Tibial artery (tissue), 4 donors: Measurements from ENCODE around the gene SDK2.

Source experiments
- DNase-seq, 2 donors: peaks; one replicate each; pipeline ENCODE4 v3.0.0-alpha.2; 2019
- H3K27ac ChIP-seq, 2 donors: fragments of 200-600 bp; sonication (generic) in 1 of 2; 1 replicate in 1 of 2; 2 replicates in 1 of 2; pipeline ENCODE4 v1.5.1; 2018 to 2019; ENCODE audit warnings: mild to moderate bottlenecking in 1 of 2
- H3K27me3 ChIP-seq, 2 donors: fragments of 200-600 bp; sonication (generic) in 1 of 2; one replicate each; pipeline versions ENCODE4 v1.5.1 to v1.6.0; 2016 to 2019
- H3K36me3 ChIP-seq, 3 donors: fragments of 200-600 bp; sonication (generic) in 2 of 3; one replicate each; pipeline ENCODE4 v1.5.1; 2016 to 2019; ENCODE audit warnings: mild to moderate bottlenecking in 2 of 3
- H3K4me1 ChIP-seq, 4 donors: fragments of 200-600 bp; sonication (generic) in 2 of 4; 1 replicate in 3 of 4; 2 replicates in 1 of 4; pipeline ENCODE4 v1.5.1; 2016 to 2019
- H3K4me3 ChIP-seq, 2 donors: fragments of 200-600 bp; sonication (generic) in 1 of 2; 1 replicate in 1 of 2; 2 replicates in 1 of 2; pipeline ENCODE4 v1.5.1; 2018 to 2019; ENCODE audit warnings: mild to moderate bottlenecking in 2 of 2
- H3K9me3 ChIP-seq, 3 donors: fragments of 200-600 bp; sonication (generic) in 1 of 3; one replicate each; pipeline ENCODE4 v1.5.1; 2016 to 2019
- CTCF ChIP-seq, 2 experiments: fragments of 200-600 bp in 1 of 2; fragments of 450-650 bp in 1 of 2; IDR thresholded peaks; one replicate each; pipeline ENCODE4 v1.5.1; 2017 to 2019; ENCODE audit warnings: antibody characterized with exemption in 2 of 2, mild to moderate bottlenecking in 1 of 2, moderate library complexity in 1 of 2
- intact Hi-C: fragments of 100-400 bp; cut with DNase I; formaldehyde crosslinking; loops from one replicate; pipeline ENCODE4 v1.15.0; 2023; ENCODE audit warnings: low total_unique reads

SDK2 gene

DNA sequence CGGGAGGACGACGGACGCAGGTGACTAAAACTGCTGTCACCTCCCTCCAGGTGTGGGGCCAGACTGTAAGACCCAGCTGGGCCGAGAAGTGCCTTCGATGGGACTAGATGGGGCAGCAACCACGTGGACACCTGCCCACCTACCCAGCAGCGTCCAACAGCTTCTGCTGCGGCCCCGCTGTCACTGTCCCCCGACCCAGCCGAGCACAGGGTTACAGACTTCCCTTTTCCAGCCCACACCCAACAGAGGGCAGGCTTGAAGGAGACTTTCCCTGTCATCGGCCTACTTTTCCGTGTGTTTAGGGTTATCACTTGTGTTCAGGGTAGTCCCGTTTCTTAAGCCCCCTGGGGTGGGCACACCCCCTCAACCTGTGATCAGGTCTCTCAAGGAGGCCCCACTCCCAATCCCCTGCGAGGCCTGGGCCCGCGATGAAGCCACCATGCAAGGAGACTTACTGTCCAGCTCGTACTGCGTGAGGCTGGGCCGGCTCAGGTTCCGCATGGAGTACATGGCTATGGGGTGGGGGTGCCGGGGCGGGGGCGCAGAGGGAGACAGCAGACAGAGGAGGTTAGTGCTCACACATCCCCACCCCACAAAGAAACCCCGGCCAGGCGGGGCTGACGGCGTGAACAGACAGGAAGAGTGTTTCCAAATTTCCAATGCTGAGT is 263.7 kb downstream of the SDK2 start:
- Histone ChIP-seq H3K36me3 (peaks cover 0 to 6% (median 0%) of the 10 kb centered on the region in 3 donors), H3K4me3 (no peak overlapping the region), H3K27ac (no peak overlapping the region), H3K4me1 (no peaks in the 10 kb centered on the region), H3K9me3 (no peaks in the 10 kb centered on the region), H3K27me3 (peaks cover 0 to 10% of the 10 kb centered on the region in 2 donors)
- no peak for TF ChIP-seq CTCF (IDR thresholded peaks at IDR 0.05)
- intact Hi-C loops = no loop called here
- no peak for DNase-seq

DNA sequence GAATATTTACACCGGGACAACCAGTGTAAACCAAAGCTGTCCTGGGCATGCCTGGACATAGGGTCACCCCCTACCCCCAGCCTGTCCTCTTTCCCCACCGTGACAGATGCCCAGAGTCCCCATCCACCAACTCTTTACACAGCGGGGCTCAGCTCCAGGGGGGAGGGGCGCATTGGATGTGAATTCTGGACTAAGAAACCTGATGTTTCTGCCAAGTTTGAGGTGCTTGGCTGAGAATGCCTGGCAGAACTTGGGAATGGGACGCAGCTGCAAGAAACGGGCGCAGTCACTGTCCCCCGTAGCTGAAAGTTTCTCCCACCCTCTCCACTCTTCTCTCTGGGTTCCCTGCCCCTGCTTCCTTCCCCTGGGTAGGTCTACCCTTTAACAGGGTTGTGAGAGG is 264.4 kb downstream of the SDK2 start:
- Histone ChIP-seq H3K4me1 (no peaks in the 10 kb centered on the region), H3K27me3 (peaks cover 0 to 10% of the 10 kb centered on the region in 2 donors), H3K27ac (no peak overlapping the region), H3K9me3 (no peaks in the 10 kb centered on the region), H3K4me3 (no peak overlapping the region), H3K36me3 (no peaks in the 10 kb centered on the region)
- TF ChIP-seq CTCF (IDR thresholded peaks at IDR 0.05) = no peak
- no peak for DNase-seq
- intact Hi-C loops = no loop called here

- Histone ChIP-seq H3K4me3 (no peak overlapping the region), H3K4me1 (no peaks in the 10 kb centered on the region), H3K27me3 (peaks cover 0 to 10% of the 10 kb centered on the region in 2 donors), H3K9me3 (no peaks in the 10 kb centered on the region), H3K36me3 (no peaks in the 10 kb centered on the region), H3K27ac (no peak overlapping the region)
- intact Hi-C loops = no loop called here
- no peak for DNase-seq
- TF ChIP-seq CTCF (IDR thresholded peaks at IDR 0.05) = no peak
Measured at GRCh38 chr17:73378974-73379470, 265.2 kb downstream of the SDK2 start.

DNA sequence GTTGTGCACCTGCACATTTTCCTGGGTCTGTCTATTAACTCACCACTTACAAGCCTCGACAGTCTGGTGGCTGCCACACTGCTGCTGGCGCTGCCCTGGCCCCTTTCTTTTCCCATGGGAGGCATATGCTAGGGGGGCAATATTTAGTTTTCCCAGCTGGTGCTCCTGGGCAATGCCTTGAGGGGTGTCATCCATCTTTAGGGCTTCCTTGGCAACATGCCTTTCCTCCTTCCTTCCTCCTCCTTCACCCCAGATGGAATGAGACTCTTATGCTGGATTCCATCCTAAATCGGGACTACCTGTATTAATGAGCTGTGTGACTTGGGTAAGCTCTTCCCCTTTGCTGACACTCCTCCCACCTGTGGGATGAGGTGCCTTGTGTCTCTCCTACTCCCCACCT is 267.6 kb downstream of the SDK2 start:
- peaks cover 0 to 10% of the 10 kb centered on the region in 2 donors for H3K27me3 ChIP-seq
- no peak overlapping the region for H3K27ac ChIP-seq
- no peak for TF ChIP-seq CTCF (IDR thresholded peaks at IDR 0.05)
- H3K9me3 ChIP-seq = no peaks in the 10 kb centered on the region
- no peak for DNase-seq
- intact Hi-C loops = no loop called here
- no peaks in the 10 kb centered on the region for H3K4me1 ChIP-seq
- H3K36me3 ChIP-seq = no peaks in the 10 kb centered on the region
- no peak overlapping the region for H3K4me3 ChIP-seq

DNA sequence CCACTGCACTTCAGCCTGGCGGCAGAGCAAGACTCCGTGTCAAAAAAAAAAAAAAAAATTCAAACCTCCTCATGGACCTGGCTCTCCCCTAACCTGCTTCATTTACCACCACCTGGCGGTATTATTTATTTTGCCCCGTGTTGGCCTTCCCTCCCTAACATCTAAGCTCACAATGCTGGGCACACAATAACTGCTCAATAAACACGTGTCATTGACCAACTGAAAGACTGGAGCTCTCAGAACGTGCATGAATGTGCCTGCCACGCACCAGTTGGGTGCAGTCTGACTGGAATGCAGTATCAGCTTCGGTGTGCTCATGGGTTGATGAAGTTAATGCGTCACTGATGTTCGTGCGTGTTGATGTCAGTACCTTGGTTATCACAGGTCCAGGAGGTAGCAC is 268.1 kb downstream of the SDK2 start:
- DNase-seq = no peak
- Histone ChIP-seq H3K9me3 (no peaks in the 10 kb centered on the region), H3K36me3 (no peaks in the 10 kb centered on the region), H3K4me1 (no peaks in the 10 kb centered on the region), H3K27ac (no peak overlapping the region), H3K4me3 (no peak overlapping the region), H3K27me3 (peaks cover 0 to 10% of the 10 kb centered on the region in 2 donors)
- no peak for TF ChIP-seq CTCF (IDR thresholded peaks at IDR 0.05)
- intact Hi-C loops = no loop called here
